A549 (cell line): ENCODE data around the gene CIITA.

Experiments
- CTCF ChIP-seq: fragments of >200 bp; sonication (Bioruptor Twin); formaldehyde crosslinking; IDR thresholded peaks from 3 replicates; pipeline ENCODE4 v1.5.1; 2016
- FOSL2 ChIP-seq, 2 experiments: fragments of 450-650 bp in 1 of 2; fragments of >200 bp in 1 of 2; sonication (Bioruptor Twin) in 1 of 2; formaldehyde crosslinking; IDR thresholded peaks; 2 replicates each; pipeline versions ENCODE4 v1.5.0 to v1.6.1; 2016 to 2020; ENCODE audit warnings: mild to moderate bottlenecking in 1 of 2, moderate library complexity in 1 of 2
- HDAC2 ChIP-seq: fragments of 200-600 bp; sonication (generic); IDR thresholded peaks from 2 replicates; pipeline ENCODE4 v1.6.1; 2016
- MAX ChIP-seq: IDR thresholded peaks from 2 replicates; pipeline ENCODE4 v1.6.1; 2012
- MAZ ChIP-seq: fragments of 150-350 bp; IDR thresholded peaks from 2 replicates; pipeline ENCODE4 v1.6.1; 2014; ENCODE audit warnings: antibody characterized with exemption, low read depth, low read length, borderline replicate concordance
- POLR2A ChIP-seq: IDR thresholded peaks from 2 replicates; pipeline ENCODE4 v1.6.1; 2012; ENCODE audit warnings: mild to moderate bottlenecking, low read length

- TF ChIP-seq MAZ (no peak), HDAC2 (no peak), FOSL2 (IDR thresholded peaks at IDR 0.05) (no peak), FOSL2 (CRISPR knock-in tag; IDR thresholded peaks at IDR 0.05) (no peak), POLR2A (no peak), MAX (no peak), CTCF (no peak)
Observed at GRCh38 chr16:10834766-10835165, 42.2 kb upstream of the CIITA start.
